ENCODE data around the gene DRAP1.

Gene DRAP1

DNA sequence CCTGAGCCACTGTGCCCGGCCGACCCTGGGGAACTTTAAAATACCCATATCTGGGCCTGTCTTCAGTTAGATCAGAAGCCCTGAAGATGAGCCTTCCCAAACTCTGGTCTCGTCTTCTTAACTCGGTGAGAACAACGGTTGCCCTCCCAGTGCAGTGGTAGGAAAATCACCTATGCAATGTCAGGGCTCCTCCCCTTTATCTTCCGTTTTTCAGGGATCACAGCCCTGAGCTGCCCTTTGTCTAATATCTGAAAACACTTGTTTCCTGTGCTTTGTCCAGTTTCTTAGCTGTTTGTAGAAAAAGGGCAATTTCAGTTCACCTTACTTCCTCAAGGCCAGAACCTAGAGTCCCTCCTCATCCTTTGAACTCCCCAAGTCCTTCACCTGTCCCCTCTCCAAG is 9.4 kb downstream of the DRAP1 start:
- TF ChIP-seq, protein P1, sequence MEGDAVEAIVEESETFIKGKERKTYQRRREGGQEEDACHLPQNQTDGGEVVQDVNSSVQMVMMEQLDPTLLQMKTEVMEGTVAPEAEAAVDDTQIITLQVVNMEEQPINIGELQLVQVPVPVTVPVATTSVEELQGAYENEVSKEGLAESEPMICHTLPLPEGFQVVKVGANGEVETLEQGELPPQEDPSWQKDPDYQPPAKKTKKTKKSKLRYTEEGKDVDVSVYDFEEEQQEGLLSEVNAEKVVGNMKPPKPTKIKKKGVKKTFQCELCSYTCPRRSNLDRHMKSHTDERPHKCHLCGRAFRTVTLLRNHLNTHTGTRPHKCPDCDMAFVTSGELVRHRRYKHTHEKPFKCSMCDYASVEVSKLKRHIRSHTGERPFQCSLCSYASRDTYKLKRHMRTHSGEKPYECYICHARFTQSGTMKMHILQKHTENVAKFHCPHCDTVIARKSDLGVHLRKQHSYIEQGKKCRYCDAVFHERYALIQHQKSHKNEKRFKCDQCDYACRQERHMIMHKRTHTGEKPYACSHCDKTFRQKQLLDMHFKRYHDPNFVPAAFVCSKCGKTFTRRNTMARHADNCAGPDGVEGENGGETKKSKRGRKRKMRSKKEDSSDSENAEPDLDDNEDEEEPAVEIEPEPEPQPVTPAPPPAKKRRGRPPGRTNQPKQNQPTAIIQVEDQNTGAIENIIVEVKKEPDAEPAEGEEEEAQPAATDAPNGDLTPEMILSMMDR (IDR thresholded peaks at IDR 0.05; ENCODE audit: control insufficient read depth, insufficient read depth, low read depth, low read length, missing control alignments), result no peak
- DNase-seq (ENCODE audit: low read depth), result no peak
- H3K4me3 ChIP-seq (ENCODE audit: control insufficient read depth, low read depth, low read length), result no peak overlapping the region

DNA sequence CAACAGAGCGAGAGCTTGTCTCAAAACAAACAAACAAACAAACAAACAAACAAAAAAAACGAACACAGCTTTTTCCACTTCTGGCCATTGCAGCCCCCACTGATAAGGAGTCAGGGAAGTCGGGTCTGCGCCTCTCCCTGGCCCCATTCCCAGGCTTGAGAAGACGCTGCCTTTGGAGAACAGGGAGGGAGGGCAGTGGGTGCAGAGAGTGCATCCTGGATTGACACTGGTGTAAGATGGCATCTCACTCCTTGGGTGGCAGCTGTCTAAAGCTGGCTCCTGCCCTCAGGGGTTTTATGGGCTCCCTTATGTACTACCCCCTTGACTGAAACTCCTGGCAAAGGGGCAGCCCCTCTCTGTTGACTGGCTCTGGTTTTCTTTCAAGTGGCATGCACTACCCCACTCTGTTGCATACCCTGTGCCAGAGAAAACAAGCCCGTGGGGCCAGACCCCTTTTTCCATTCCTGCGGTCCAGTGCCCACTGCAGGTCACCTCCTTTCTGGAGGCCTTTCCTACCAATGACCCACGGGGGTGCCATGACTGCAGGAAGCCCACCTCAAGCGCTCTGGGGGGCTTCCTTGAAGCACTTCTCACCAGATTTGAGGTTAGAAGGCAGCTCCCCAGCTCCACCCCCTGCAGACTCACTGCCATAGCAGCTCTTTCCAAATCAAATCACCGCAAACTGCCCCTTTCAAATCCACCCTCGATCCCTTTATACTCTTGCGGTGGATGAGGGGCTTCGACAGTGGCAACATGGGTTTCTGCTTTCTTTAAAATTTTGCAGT is 12.7 kb downstream of the DRAP1 start:
- H3K4me3 ChIP-seq (ENCODE audit: control insufficient read depth, low read depth, low read length), result no peak overlapping the region
- TF ChIP-seq, protein P1 (IDR thresholded peaks at IDR 0.05; ENCODE audit: control insufficient read depth, insufficient read depth, low read depth, low read length, missing control alignments), result no peak

DNA sequence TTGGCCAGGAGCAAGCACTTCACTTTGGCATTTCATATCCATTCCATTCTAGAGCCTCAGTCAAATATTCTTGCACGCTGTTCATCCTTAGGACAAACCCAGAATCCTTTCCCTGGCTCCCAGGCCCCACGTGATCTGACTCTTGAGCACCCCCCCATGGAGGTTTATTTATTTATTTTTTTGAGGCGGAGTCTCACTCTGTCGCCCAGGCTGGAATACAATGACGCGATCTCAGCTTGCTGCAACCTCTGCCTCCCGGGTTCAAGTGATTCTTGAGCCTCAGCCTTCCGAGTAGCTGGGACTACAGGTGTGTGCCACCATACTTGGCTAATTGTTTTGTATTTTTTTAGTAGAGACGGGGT is 13.3 kb downstream of the DRAP1 start:
- no peak for DNase-seq (ENCODE audit: low read depth)

More for the DNA sequence above, 12.7 kb downstream of the DRAP1 start:
- no peak for DNase-seq (ENCODE audit: low read depth)

DNA sequence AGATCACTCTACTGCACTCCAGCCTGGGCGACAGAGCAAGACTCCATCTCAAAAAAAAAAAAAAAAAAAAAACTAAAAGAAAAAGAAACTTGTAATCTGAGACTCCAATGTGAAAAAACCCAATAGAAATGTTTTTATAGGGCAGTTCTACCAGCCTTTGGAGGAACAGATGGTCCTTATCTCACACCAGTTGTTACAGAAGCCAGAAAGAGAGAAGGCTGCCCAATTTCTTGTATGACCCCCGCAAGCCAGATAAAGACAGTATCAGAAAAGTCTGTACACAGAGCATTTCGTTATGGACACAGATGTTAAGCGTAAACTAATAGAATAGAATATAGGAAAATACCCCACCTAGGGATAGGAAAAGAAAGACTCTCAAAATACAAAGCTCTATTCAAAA is 14.8 kb downstream of the DRAP1 start:
- no peak overlapping the region for H3K4me3 ChIP-seq (ENCODE audit: control insufficient read depth, low read depth, low read length)
- no peak for DNase-seq (ENCODE audit: low read depth)
- TF ChIP-seq, protein P1 (IDR thresholded peaks at IDR 0.05; ENCODE audit: control insufficient read depth, insufficient read depth, low read depth, low read length, missing control alignments), result no peak

More for the DNA sequence above, 13.3 kb downstream of the DRAP1 start:
- TF ChIP-seq, protein P1 (IDR thresholded peaks at IDR 0.05; ENCODE audit: control insufficient read depth, insufficient read depth, low read depth, low read length, missing control alignments), result no peak
- H3K4me3 ChIP-seq (ENCODE audit: control insufficient read depth, low read depth, low read length), result no peak overlapping the region

DNA sequence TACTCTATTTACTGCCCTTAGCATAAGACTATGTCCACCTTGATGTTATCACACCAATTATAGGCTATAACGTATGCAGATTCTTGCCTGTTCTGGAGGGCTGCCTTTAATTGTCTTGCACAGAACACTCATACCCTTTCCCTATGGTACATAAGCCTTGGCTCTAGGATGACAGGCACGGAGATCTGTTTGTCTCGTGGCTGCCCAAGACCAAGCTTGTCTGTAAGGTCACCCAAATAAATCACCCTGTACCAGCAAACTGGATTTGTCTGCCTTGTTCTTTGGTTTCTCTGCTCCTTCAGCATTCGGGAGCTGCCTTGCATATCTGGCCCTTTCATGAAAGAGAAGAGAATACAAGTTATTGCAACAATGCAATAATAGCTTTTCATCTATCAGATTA is 18.5 kb downstream of the DRAP1 start:
- TF ChIP-seq, protein P1 (IDR thresholded peaks at IDR 0.05; ENCODE audit: control insufficient read depth, insufficient read depth, low read depth, low read length, missing control alignments), result no peak
- H3K4me3 ChIP-seq (ENCODE audit: control insufficient read depth, low read depth, low read length), result no peak overlapping the region
- no peak for DNase-seq (ENCODE audit: low read depth)

DNA sequence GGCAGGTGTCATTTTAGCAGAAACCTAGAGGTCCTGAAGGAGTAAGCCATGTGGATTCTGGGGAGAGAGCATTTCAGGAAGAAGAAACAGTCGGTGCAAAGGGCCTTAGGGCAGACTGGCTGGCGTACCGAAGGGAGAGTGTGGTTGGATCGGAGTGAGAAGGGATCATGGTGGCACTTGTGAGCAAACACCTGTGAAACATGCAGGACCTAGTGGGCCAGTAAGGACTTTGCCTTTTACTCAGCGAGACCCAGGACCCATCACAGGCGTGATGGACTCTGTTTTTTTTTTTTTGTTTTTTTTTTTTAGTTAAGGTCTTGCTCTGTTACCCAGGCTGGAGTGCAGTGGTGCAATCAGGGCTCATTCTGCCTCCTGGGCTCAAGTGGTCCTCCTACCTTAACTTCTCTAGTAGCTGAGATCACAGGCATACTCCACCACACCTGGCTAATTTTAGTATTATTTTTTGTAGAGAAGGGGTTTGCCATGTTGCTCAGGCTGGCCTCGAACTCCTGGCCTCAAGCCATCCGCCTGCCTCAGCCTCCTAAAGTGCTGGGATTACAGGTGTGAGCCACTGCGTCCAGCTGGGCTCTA is 22.6 kb downstream of the DRAP1 start:
- DNase-seq (ENCODE audit: low read depth), result no peak
- H3K4me3 ChIP-seq (ENCODE audit: control insufficient read depth, low read depth, low read length), result no peak overlapping the region
- TF ChIP-seq, protein P1 (IDR thresholded peaks at IDR 0.05; ENCODE audit: control insufficient read depth, insufficient read depth, low read depth, low read length, missing control alignments), result no peak
